ENCODE measurements around the gene MDC1. TPM values are rescaled to one million over a fixed set of nuclear protein-coding genes. Genes with fewer than 3 reads are reported as not detected.

Gene MDC1
- total and polyA plus RNA-seq, 2 of the 13 experiments (the other 11 are each of a cell fraction or from before 2014, with no cell fraction given), result 8.4 to 14.0 TPM

- TF ChIP-seq ZNF619 (CRISPR knock-in tag; IDR thresholded peaks at IDR 0.05), result peak; percentile 88; the same call in 1 of the 2 replicates
- TF ChIP-seq RBAK (CRISPR knock-in tag; IDR thresholded peaks at IDR 0.05), result no peak
- peak; percentile 85 for TF ChIP-seq ARNTL (CRISPR knock-in tag; IDR thresholded peaks at IDR 0.05)
- no peak for TF ChIP-seq NFAT5 (CRISPR knock-in tag; IDR thresholded peaks at IDR 0.05)
- no peak for TF ChIP-seq PAF1 (CRISPR knock-in tag; IDR thresholded peaks at IDR 0.05)
- TF ChIP-seq TAF1 (CRISPR knock-in tag; IDR thresholded peaks at IDR 0.05), result peak; percentile 97
- TF ChIP-seq GLI4 (CRISPR knock-in tag; IDR thresholded peaks at IDR 0.05; ENCODE audit: borderline replicate concordance), result peak; percentile 71; the same call in 1 of the 2 replicates
- no peak for TF ChIP-seq ZNF17 (CRISPR knock-in tag; IDR thresholded peaks at IDR 0.05)
- peak; percentile 78; the same call in 1 of the 2 replicates for TF ChIP-seq ZNF607 (CRISPR knock-in tag; IDR thresholded peaks at IDR 0.05; ENCODE audit: borderline replicate concordance)
- 0 out of 2 replicates have a peak, but pooled peaks have one; percentile 43 for TF ChIP-seq ZNF652 (CRISPR knock-in tag; IDR thresholded peaks at IDR 0.05; ENCODE audit: borderline replicate concordance, low read depth)
- TF ChIP-seq AHDC1 (CRISPR knock-in tag; IDR thresholded peaks at IDR 0.05; ENCODE audit: borderline replicate concordance), result no peak
- TF ChIP-seq, protein P1, sequence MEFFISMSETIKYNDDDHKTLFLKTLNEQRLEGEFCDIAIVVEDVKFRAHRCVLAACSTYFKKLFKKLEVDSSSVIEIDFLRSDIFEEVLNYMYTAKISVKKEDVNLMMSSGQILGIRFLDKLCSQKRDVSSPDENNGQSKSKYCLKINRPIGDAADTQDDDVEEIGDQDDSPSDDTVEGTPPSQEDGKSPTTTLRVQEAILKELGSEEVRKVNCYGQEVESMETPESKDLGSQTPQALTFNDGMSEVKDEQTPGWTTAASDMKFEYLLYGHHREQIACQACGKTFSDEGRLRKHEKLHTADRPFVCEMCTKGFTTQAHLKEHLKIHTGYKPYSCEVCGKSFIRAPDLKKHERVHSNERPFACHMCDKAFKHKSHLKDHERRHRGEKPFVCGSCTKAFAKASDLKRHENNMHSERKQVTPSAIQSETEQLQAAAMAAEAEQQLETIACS (CRISPR knock-in tag; IDR thresholded peaks at IDR 0.05), result no peak; the same call in 1 of the 2 replicates
- peak; percentile 88; the same call in 1 of the 2 replicates for TF ChIP-seq ZBTB3 (CRISPR knock-in tag; IDR thresholded peaks at IDR 0.05; ENCODE audit: borderline replicate concordance, low read depth)
- TF ChIP-seq ZNF331 (CRISPR knock-in tag; IDR thresholded peaks at IDR 0.05), result peak; percentile 98
- TF ChIP-seq ZNF232 (CRISPR knock-in tag; IDR thresholded peaks at IDR 0.05; ENCODE audit: borderline replicate concordance), result no peak; the same call in 1 of the 2 replicates
- peak; percentile 90 for TF ChIP-seq ZNF780A (CRISPR knock-in tag; IDR thresholded peaks at IDR 0.05)
- peak; percentile 57 for TF ChIP-seq ZNF644 (CRISPR knock-in tag; IDR thresholded peaks at IDR 0.05; ENCODE audit: low read depth)
- peak; percentile 95 for TF ChIP-seq KMT2B (CRISPR knock-in tag; IDR thresholded peaks at IDR 0.05)
These were observed at the start of gene MDC1 (continued) for GRCh38 chr6:30717129-30717844.

Measured in HepG2 (cell line).